ENCODE results near the gene RNF157. TPM values are rescaled to one million over a fixed set of nuclear protein-coding genes. Genes with fewer than 3 reads are reported as not detected.
"Not testable (repeated sequence)": the region's sequence is repeated elsewhere in the genome, so short reads cannot be mapped to it uniquely, and the experiment has no call there.

Gene RNF157
- total RNA-seq, 2 experiments from 2014 or later = 103 to 110 TPM

- H3K27ac Mint-ChIP-seq = peak overlapping the region; percentile 86
- peaks cover 68% of the 10 kb centered on the region for H3K36me3 Mint-ChIP-seq
- POLR2A ChIA-PET = interaction anchor here (0.6 to 4.4 kb wide), 12 partner anchors 9 to 74 kb away, joined by 3 to 22 read pairs (median 7); partner anchors contain the start of gene UBALD2
- peaks cover 64% of the 10 kb centered on the region for H3K4me1 Mint-ChIP-seq
- H3K27me3 Mint-ChIP-seq = no peaks in the 10 kb centered on the region
- peak; percentile 83 for ATAC-seq (ENCODE audit: low read depth)
- peak; percentile 34 for DNase-seq
- H3K9me3 Mint-ChIP-seq = peaks cover 2% of the 10 kb centered on the region
- peak overlapping the region; percentile 68 for H3K4me3 Mint-ChIP-seq
Observed at GRCh38 chr17:76199469-76199868, 40.8 kb downstream of the RNF157 start.

- Mint-ChIP-seq H3K27me3 (no peaks in the 10 kb centered on the region), H3K4me1 (peaks cover 67% of the 10 kb centered on the region), H3K27ac (peak overlapping the region; percentile 86), H3K9me3 (no peaks in the 10 kb centered on the region), H3K36me3 (peaks cover 67% of the 10 kb centered on the region), H3K4me3 (no peak overlapping the region)
- ATAC-seq (ENCODE audit: low read depth) (no peak), DNase-seq (peak; percentile 18)
- POLR2A ChIA-PET = interaction anchor here (0.6 to 4.4 kb wide), 11 partner anchors 9 to 75 kb away, joined by 3 to 22 read pairs (median 7); partner anchors contain the start of gene UBALD2
Observed at GRCh38 chr17:76198702-76199101, 41.6 kb downstream of the RNF157 start.

- no peak overlapping the region for H3K4me3 Mint-ChIP-seq
- DNase-seq (peak; percentile 12), ATAC-seq (ENCODE audit: low read depth) (no peak)
- H3K4me1 Mint-ChIP-seq = peaks cover 75% of the 10 kb centered on the region
- POLR2A ChIA-PET = interaction anchor here (1.9 to 4.4 kb wide), 6 partner anchors 10 to 70 kb away, joined by 7 to 22 read pairs (median 14); partner anchors contain the start of gene UBALD2
- no peaks in the 10 kb centered on the region for H3K27me3 Mint-ChIP-seq
- peak overlapping the region; percentile 55 for H3K27ac Mint-ChIP-seq
- H3K36me3 Mint-ChIP-seq = peaks cover 66% of the 10 kb centered on the region
- H3K9me3 Mint-ChIP-seq = no peaks in the 10 kb centered on the region
Observed at GRCh38 chr17:76197911-76198310, 42.4 kb downstream of the RNF157 start.

- Mint-ChIP-seq H3K27me3 (no peaks in the 10 kb centered on the region), H3K4me3 (no peak overlapping the region), H3K36me3 (peaks cover 61% of the 10 kb centered on the region), H3K9me3 (no peaks in the 10 kb centered on the region), H3K4me1 (peaks cover 76% of the 10 kb centered on the region), H3K27ac (peak overlapping the region; percentile 44)
- POLR2A ChIA-PET = interaction anchor here (0.6 to 3.0 kb wide), 7 partner anchors 11 to 83 kb away, joined by 3 to 21 read pairs (median 5); partner anchors contain the start of gene UBALD2
- ATAC-seq (ENCODE audit: low read depth) (no peak), DNase-seq (peak; percentile 11)
Observed at GRCh38 chr17:76196675-76197074, 43.6 kb downstream of the RNF157 start.

- Mint-ChIP-seq H3K27me3 (no peaks in the 10 kb centered on the region), H3K36me3 (peaks cover 56% of the 10 kb centered on the region), H3K9me3 (no peaks in the 10 kb centered on the region), H3K4me3 (no peak overlapping the region), H3K4me1 (peaks cover 74% of the 10 kb centered on the region), H3K27ac (peak overlapping the region; percentile 91)
- POLR2A ChIA-PET = interaction anchor here (0.8 to 3.0 kb wide), 8 partner anchors 12 to 78 kb away, joined by 3 to 21 read pairs (median 5); partner anchors contain the start of gene UBALD2
- no peak for ATAC-seq (ENCODE audit: low read depth)
- DNase-seq = no peak
Observed at GRCh38 chr17:76195281-76196096, 44.8 kb downstream of the RNF157 start.

- Mint-ChIP-seq H3K27ac (peak overlapping the region; percentile 91), H3K4me3 (peak overlapping the region; percentile 74), H3K9me3 (no peaks in the 10 kb centered on the region), H3K27me3 (no peaks in the 10 kb centered on the region), H3K36me3 (peaks cover 45% of the 10 kb centered on the region), H3K4me1 (peaks cover 70% of the 10 kb centered on the region)
- POLR2A ChIA-PET = interaction anchor here (0.6 to 18.9 kb wide), 13 partner anchors 8 to 192 kb away, joined by 3 to 1184 read pairs (median 14); partner anchors contain the start of genes RNF157 and UBALD2
- peak; percentile 61 for DNase-seq
- peak; percentile 38 for ATAC-seq (ENCODE audit: low read depth)
Observed at GRCh38 chr17:76193591-76193990, 46.7 kb downstream of the RNF157 start.

- peak; percentile 80 for ATAC-seq (ENCODE audit: low read depth)
- POLR2A ChIA-PET = interaction anchor here (0.6 to 18.9 kb wide), 17 partner anchors 10 to 191 kb away, joined by 3 to 1184 read pairs (median 9); partner anchors contain the start of genes RNF157 and UBALD2
- H3K36me3 Mint-ChIP-seq = peaks cover 41% of the 10 kb centered on the region
Observed at GRCh38 chr17:76191896-76192295, 48.4 kb downstream of the RNF157 start.

GRCh38 chr17:76189741-76190140 lies 50.6 kb downstream of the RNF157 start:
- Mint-ChIP-seq H3K4me3 (peak overlapping the region; percentile 74), H3K27ac (peak overlapping the region; percentile 97), H3K36me3 (peaks cover 36% of the 10 kb centered on the region), H3K9me3 (no peaks in the 10 kb centered on the region), H3K4me1 (peaks cover 62% of the 10 kb centered on the region), H3K27me3 (no peaks in the 10 kb centered on the region)
- POLR2A ChIA-PET = interaction anchor here (0.5 to 18.9 kb wide), 11 partner anchors 10 to 74 kb away, joined by 3 to 1184 read pairs (median 5); partner anchors contain the start of genes FOXJ1 and UBALD2
- DNase-seq (no peak), ATAC-seq (ENCODE audit: low read depth) (no peak)

More at GRCh38 chr17:76191896-76192295, 48.4 kb downstream of the RNF157 start:
- H3K4me3 Mint-ChIP-seq = peak overlapping the region; percentile 74
- no peaks in the 10 kb centered on the region for H3K27me3 Mint-ChIP-seq
- no peak for DNase-seq
- peaks cover 69% of the 10 kb centered on the region for H3K4me1 Mint-ChIP-seq
- H3K9me3 Mint-ChIP-seq = no peaks in the 10 kb centered on the region
- peak overlapping the region; percentile 91 for H3K27ac Mint-ChIP-seq

- POLR2A ChIA-PET = interaction anchor here (0.7 to 18.9 kb wide), 10 partner anchors 10 to 75 kb away, joined by 3 to 1184 read pairs (median 6); partner anchors contain the start of genes FOXJ1 and UBALD2
- DNase-seq = no peak
- peaks cover 36% of the 10 kb centered on the region for H3K36me3 Mint-ChIP-seq
Observed at GRCh38 chr17:76189247-76189646, 51.0 kb downstream of the RNF157 start.

GRCh38 chr17:76188213-76189016 lies 51.9 kb downstream of the RNF157 start:
- peaks cover 31% of the 10 kb centered on the region for H3K36me3 Mint-ChIP-seq
- H3K27me3 Mint-ChIP-seq = no peaks in the 10 kb centered on the region
- no peaks in the 10 kb centered on the region for H3K9me3 Mint-ChIP-seq
- POLR2A ChIA-PET = interaction anchor here (1.3 to 18.9 kb wide), 7 partner anchors 9 to 75 kb away, joined by 3 to 1184 read pairs (median 8); partner anchors contain the start of gene UBALD2
- peak overlapping the region; percentile 65 for H3K27ac Mint-ChIP-seq
- peaks cover 55% of the 10 kb centered on the region for H3K4me1 Mint-ChIP-seq
- H3K4me3 Mint-ChIP-seq = peak overlapping the region; percentile 15
- ATAC-seq (ENCODE audit: low read depth) = no peak
- DNase-seq = no peak

More at GRCh38 chr17:76189247-76189646, 51.0 kb downstream of the RNF157 start:
- peak overlapping the region; percentile 74 for H3K4me3 Mint-ChIP-seq
- H3K27me3 Mint-ChIP-seq = no peaks in the 10 kb centered on the region
- H3K4me1 Mint-ChIP-seq = peaks cover 64% of the 10 kb centered on the region
- H3K27ac Mint-ChIP-seq = peak overlapping the region; percentile 97
- no peak for ATAC-seq (ENCODE audit: low read depth)
- no peaks in the 10 kb centered on the region for H3K9me3 Mint-ChIP-seq

GRCh38 chr17:76186774-76187173 lies 53.5 kb downstream of the RNF157 start:
- Mint-ChIP-seq H3K4me1 (peaks cover 49% of the 10 kb centered on the region), H3K27ac (peak overlapping the region; percentile 70), H3K36me3 (peaks cover 35% of the 10 kb centered on the region)
- not testable (repeated sequence) for ATAC-seq (ENCODE audit: low read depth); H3K4me3 Mint-ChIP-seq; DNase-seq; H3K27me3 Mint-ChIP-seq; H3K9me3 Mint-ChIP-seq
- POLR2A ChIA-PET = interaction anchor here (7.2 to 18.9 kb wide), 2 partner anchors 7 to 77 kb away, joined by 113 to 1184 read pairs; partner anchors contain the start of gene UBALD2

- DNase-seq = no peak
- Mint-ChIP-seq H3K36me3 (peaks cover 37% of the 10 kb centered on the region), H3K4me1 (peaks cover 56% of the 10 kb centered on the region), H3K27ac (no peak overlapping the region), H3K9me3 (no peaks in the 10 kb centered on the region), H3K4me3 (no peak overlapping the region), H3K27me3 (no peaks in the 10 kb centered on the region)
- ATAC-seq (ENCODE audit: low read depth) = no peak
- POLR2A ChIA-PET = interaction anchor here (0.7 to 18.9 kb wide), 6 partner anchors 26 to 95 kb away, joined by 3 to 1184 read pairs (median 5); partner anchors contain the start of gene UBALD2
Observed at GRCh38 chr17:76184290-76184689, 56.0 kb downstream of the RNF157 start.

All from activated naive CD8-positive, alpha-beta T cell treated with anti-CD3 and anti-CD28 coated beads, Interleukin-2, amount 10 ng/mL, durations not matched to agents 7 days and 5 days (primary cell).